HG02571 (cell line): Measurements from ENCODE around the gene FRMD1.

Experiments
- ATAC-seq: cut with Tn5 transposase; IDR thresholded peaks from one replicate; pipeline ENCODE4 v1.9.1; 2021; ENCODE audit warnings: mild to moderate bottlenecking, moderate library complexity; ENCODE audit not compliant: unreplicated experiment

The FRMD1 gene

GRCh38 chr6:168057836-168058235 lies 21.2 kb downstream of the FRMD1 start:
- ATAC-seq, result no peak

DNA sequence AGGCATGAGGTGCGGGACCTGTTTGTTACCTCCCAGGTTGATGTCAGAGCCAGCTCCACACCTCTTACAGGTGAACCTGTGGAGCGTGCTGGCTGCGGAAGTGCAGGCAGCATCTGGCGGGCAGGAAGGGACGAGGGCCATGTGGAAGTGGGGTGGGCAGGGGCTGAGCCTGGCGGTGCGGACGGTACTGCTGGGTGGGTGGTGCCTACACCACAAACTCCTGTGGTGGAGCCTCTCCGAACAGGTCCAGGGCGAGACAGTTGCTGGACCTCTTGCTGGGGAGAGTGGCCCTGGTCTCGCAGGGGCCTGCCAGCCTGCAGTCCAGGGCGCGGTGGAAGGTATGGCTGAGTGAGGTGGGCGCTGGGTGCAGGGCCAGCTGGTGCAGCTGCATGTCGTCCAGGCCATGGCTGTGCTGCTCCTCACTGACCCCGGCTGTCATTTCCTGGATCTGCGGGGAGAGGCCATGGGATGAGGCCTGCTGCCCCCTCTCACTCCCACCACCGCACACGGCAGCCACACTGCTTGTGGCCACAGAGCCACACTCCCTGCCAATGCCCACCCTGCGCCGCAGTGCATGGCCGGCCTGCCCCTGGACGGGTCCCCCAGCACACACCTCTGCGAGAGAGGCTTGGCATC lies 22.0 kb downstream of the FRMD1 start:
- no peak for ATAC-seq

GRCh38 chr6:168055696-168056489 lies 23.1 kb downstream of the FRMD1 start:
- ATAC-seq, result no peak

DNA sequence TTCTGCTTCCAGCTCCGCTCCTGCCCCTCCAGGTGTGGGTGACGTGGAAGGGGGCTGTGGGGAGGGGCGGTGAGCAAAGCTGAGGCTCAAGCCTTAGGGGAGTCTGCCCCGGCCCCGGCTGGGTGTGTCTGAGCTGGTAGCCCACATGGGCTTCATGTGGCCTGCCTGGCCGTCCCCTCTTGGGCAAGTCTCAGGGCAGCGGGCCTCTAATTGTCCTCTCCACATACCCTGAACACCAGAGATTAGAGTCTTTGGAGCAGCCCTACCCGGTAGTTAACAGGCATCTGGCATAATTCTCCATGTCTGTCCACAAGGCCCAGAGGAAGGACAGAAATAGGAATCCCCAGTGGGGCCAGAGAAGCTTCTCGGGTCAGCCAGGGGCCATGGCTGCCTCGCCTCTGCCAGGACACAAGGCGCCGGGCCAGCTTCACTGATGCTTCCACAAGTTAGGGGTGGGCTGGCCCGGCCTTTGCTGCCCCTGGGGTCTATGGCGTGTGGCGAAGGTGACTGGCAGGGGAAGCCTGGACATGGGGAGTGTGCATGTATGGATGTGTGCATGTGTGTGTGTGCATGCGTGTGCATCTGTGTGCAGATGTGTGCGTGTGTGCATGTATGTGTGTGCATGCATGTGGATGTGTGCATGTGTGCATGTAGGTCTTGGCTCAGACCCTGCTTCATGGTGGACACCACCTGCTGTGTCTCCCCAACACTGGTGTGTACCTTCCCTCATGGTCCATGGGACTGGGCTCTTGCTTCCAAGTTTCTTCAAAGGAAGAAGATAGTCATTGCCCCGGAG lies 24.0 kb downstream of the FRMD1 start:
- ATAC-seq, result no peak

DNA sequence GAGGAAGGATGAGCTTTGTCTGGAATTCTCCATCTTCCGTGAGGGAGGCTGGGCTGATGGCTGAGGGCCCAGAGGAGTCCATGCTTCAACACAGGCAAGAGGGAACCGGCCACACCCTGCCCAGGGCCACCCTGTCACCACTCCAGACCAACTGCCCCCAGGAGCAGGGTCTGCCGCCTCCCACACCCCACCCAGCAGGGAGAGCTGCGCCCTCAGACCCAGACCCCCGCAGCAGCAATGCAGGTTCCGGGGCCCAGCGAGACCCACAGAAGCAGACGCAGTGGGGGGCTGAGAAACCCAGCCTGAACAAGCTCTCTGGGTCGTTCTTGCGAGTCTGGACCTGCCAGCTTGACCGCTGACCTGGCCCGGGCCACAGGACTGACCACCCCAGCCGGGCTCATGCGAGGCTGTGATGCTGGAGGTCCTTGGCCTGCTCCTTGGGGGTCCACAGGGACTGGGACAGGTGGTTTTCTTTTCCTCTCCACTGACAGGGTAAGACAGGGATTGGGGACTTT lies 25.0 kb downstream of the FRMD1 start:
- no peak for ATAC-seq

GRCh38 chr6:168053086-168053956 lies 25.7 kb downstream of the FRMD1 start:
- no peak for ATAC-seq

DNA sequence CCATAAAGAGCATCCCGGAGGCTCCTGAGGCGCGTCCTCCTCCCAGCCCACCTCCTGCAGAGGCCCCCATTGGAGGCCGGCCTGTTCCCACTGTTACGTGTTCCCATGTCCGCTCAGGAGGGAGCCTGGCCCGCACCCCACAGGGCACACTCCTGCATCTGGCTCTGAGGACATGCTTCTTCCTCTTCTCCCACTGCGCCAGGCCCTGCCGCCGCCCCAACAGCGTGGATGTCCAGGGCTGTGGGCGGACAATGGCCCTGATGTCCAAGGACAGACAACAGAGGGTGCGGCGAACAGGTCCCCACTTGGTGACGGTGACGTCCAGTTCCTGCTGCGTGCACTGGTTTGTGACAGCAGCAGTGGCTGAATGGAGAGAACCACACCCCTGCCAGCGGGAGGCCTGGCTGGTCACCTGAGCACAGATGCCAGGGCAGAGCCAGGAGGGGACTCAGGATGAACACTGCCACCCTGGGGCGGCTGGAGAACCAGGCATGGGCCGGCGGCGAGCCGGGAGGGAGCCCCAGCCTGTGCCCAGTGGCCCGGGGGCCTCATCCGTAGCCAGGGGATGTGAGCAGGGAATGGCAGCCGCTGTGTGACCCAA lies 26.6 kb downstream of the FRMD1 start:
- ATAC-seq, result no peak

- ATAC-seq, result no peak
Measured at GRCh38 chr6:168051648-168052047, 27.4 kb downstream of the FRMD1 start.

DNA sequence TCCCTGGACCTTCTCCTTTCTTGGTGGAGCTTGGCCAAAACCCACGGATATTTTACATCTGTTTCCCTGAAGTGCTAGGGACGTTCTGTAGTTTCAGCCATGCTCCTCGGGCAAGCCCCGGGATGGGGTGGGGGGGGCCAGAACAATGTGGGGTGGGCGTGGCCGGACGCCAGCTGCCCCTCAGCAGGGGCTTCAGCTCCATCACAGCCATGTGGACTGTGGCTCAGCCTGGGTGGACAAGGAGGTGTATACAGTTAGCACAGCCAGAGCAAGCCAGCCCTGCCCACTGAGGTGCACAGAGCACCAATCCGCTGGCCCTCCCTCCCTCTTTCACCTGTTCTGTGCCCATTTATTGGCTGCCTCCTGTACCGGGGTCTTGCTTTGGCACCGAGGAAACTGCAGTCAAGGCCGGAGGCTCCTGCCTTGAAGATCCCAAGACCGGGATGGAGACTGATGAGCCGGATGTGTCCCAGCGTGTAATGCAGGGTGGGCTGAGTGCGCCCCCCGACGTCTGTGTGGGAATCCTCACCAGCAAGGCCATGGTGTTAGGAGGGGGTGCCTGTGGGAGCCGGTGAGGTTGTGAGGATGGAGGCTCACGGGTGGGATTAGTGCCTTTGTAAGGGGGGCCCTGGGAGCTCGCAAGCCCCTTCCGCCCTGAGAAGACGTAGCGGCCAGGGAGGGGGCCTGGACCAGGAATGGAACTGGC lies 28.0 kb downstream of the FRMD1 start:
- ATAC-seq, result no peak

DNA sequence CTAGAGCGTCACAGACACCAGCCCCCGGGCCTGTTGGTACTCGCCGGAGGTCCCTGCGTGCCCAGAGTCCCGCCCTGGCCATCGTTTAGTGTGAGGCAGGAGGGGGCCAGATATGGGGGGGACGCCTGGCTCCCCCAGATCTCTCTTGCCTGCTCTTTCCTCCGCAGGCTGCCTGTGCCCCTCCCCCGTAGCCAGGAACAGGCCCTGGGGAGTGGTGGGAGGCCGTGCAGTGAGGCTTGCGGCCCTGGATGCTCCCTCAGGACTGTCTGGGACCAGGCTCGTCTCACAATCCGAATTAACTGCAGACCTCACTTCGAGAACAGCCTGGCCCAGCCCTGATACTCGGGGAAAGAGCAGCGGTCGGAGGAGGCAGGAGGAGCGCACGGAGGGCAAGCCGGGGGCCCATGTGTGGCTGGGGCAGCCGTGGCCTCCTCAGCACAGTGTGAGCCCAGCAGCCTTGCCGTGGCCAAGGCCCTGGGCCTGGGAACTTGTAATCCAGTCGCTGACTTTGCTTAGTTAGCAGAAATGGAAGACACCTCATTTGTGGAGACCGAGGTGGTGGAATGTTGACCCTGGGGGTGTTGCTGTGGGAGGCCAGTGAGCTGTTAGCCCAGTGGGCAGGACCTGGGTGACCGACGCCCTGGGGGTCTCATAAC lies 28.7 kb downstream of the FRMD1 start:
- ATAC-seq, result no peak

DNA sequence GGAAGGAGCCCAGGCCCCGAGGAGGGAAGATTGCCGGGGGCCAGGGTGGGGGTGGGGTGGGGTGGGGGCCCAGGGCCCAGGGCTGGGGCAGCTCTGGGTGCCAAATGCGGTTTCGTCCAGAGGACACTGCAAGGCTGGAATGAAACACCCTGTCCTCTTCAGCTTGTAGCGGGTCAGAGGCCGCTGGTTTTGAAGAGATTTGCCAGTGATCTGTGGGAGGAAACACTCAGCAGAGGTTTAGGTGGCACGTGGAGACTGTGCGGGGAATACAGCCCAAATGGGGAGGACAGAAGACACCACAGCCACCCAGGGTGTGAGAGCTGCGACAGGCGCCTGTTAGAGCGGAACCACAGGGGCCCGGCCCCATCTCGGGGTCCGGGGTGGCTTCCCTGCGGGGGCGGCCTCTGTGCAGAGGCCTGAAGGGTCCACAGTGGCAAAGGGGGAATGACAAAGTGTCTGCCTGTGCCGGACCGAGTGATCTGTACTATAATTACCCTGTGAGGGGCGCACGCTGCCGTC lies 29.2 kb downstream of the FRMD1 start:
- ATAC-seq, result no peak

GRCh38 chr6:168049277-168049676 lies 29.7 kb downstream of the FRMD1 start:
- no peak for ATAC-seq

- ATAC-seq, result no peak
Measured at GRCh38 chr6:168048724-168049025, 30.3 kb downstream of the FRMD1 start.

- no peak for ATAC-seq
Measured at GRCh38 chr6:168047841-168048723, 30.9 kb downstream of the FRMD1 start.

- no peak for ATAC-seq
Measured at GRCh38 chr6:168046696-168047095, 32.3 kb downstream of the FRMD1 start.

DNA sequence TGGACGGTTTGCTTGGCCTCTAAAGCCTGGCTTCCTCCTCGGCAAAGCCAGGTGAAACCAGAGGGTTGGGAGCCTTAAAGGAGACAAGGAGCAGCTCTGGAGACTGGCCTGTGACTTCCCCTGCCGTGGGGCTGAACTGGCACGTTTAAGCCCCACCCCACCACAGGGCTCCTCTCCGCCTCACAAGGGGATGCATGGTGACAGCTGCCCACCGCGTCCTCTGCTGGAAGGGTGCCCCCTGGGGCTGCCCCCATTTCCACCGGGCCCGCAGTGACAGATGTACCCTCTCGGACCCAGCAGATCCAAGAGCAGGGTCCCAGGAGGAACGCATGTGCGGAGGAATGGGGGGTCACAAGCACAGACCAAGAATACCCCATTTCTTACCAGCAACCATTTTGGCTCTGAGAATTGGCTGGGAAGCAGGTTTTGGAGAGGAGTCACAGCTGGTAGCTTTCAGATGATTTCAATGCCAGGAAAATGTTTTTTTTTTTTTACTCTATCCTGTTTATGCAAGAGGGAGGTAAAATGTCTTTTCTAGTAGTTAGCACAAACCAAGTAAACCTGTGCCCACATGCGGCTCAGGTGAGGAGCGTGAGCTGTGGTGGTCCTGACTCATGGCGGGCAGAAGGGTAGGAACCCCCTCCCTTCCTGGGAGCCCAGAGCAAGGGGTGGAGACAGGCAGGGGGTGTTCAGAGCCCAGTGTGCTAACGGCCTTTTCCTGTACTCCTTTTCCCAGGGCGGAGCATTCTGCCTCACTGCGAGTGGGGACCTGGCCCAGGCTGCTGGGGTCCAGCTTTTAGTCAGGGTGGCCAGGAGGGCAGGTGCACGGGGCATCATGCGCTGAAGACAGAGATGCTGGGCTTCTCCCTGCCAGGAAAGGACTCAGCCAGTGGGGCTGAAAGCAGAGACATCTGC lies 33.0 kb downstream of the FRMD1 start:
- ATAC-seq, result no peak

DNA sequence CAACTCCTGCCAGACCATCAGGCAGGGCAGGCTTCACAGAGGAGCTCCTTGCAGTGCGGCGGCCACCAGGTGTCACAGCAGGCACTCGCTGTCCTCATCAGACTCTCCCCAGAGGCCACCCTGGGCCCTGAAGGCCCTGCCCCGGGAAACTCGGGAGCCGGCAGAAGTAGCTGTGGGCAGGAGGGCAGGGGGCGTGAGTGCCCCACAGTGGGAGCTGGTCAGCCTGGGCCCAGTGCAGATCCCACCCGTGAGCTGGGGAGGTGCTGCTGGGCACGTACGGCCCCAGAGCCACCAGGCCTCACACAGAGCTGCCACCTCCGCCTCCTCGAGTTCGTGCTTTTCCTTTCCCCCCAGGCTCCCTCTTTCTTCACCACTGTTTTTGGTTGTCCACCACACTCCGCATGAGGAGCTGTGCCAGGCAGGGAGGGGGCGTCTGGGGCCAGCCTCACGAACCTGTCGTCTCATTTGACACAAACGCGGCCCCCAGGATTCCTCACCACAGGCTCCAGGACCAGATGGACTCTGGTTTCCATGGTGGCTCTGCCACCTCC lies 33.8 kb downstream of the FRMD1 start:
- no peak for ATAC-seq
